Ishikawa (cell line): ENCODE data around the gene HPD.

Source experiments
- CEBPB ChIP-seq: IDR thresholded peaks from 2 replicates; pipeline ENCODE4 v1.6.1; 2012
- CREB1 ChIP-seq: IDR thresholded peaks from 2 replicates; pipeline ENCODE4 v1.6.1; 2012; ENCODE audit warnings: low read depth
- EGR1 ChIP-seq: IDR thresholded peaks from 2 replicates; pipeline ENCODE4 v1.6.1; 2012
- EP300 ChIP-seq: IDR thresholded peaks from 2 replicates; pipeline ENCODE4 v1.6.1; 2012; ENCODE audit warnings: borderline replicate concordance
- FOXM1 ChIP-seq: IDR thresholded peaks from 2 replicates; pipeline ENCODE4 v1.6.1; 2012; ENCODE audit warnings: low read depth, borderline replicate concordance
- MAX ChIP-seq: IDR thresholded peaks from 2 replicates; pipeline ENCODE4 v1.6.1; 2012
- NFIC ChIP-seq: IDR thresholded peaks from 2 replicates; pipeline ENCODE4 v1.6.1; 2012
- RAD21 ChIP-seq: IDR thresholded peaks from 2 replicates; pipeline ENCODE4 v1.6.1; 2012; ENCODE audit warnings: low read depth
- REST ChIP-seq: IDR thresholded peaks from 2 replicates; pipeline ENCODE4 v1.6.1; 2012; ENCODE audit warnings: low read depth, mild to moderate bottlenecking
- TAF1 ChIP-seq: IDR thresholded peaks from 2 replicates; pipeline ENCODE4 v1.6.1; 2012; ENCODE audit warnings: low read depth, mild to moderate bottlenecking
- TCF12 ChIP-seq: IDR thresholded peaks from 2 replicates; pipeline ENCODE4 v1.6.1; 2012; ENCODE audit warnings: low read depth
- TEAD4 ChIP-seq: IDR thresholded peaks from 2 replicates; pipeline ENCODE4 v1.6.1; 2012
- USF1 ChIP-seq: IDR thresholded peaks from 2 replicates; pipeline ENCODE4 v1.6.1; 2012
- YY1 ChIP-seq: IDR thresholded peaks from 2 replicates; pipeline ENCODE4 v1.6.1; 2012; ENCODE audit warnings: low read depth
- ZBTB7A ChIP-seq: IDR thresholded peaks from 2 replicates; pipeline ENCODE4 v1.6.1; 2012; ENCODE audit warnings: low read depth

The HPD gene

GRCh38 chr12:121839993-121840761, 18.5 kb downstream of the HPD start:
- TF ChIP-seq TAF1 (no peak), RAD21 (no peak), EGR1 (no peak), TCF12 (no peak), MAX (no peak), REST (no peak), USF1 (no peak), FOXM1 (no peak), ZBTB7A (no peak), TEAD4 (no peak), CEBPB (no peak), CREB1 (no peak), YY1 (no peak), EP300 (no peak), NFIC (no peak; the same call in 1 of the 2 replicates)

- TF ChIP-seq TAF1: peak; percentile 72
- no peak for TF ChIP-seq REST
- TF ChIP-seq USF1: no peak
- no peak for TF ChIP-seq TCF12
- no peak for TF ChIP-seq CREB1
- no peak for TF ChIP-seq CEBPB
- no peak for TF ChIP-seq TEAD4
- peak; percentile 8; the same call in 1 of the 2 replicates for TF ChIP-seq RAD21
- no peak for TF ChIP-seq ZBTB7A
- peak; percentile 53; the same call in 1 of the 2 replicates for TF ChIP-seq NFIC
- TF ChIP-seq YY1: peak; percentile 57
- TF ChIP-seq EGR1: 0 out of 2 replicates have a peak, but pooled peaks have one; percentile 43
- TF ChIP-seq MAX: peak; percentile 57; the same call in 1 of the 2 replicates
- peak; percentile 8; the same call in 1 of the 2 replicates for TF ChIP-seq EP300
- no peak for TF ChIP-seq FOXM1
Measured at GRCh38 chr12:121839106-121839992, 19.3 kb downstream of the HPD start.

GRCh38 chr12:121838126-121838525, 20.5 kb downstream of the HPD start:
- TF ChIP-seq EGR1 (peak; percentile 65), FOXM1 (no peak)

- TF ChIP-seq USF1: no peak
- TF ChIP-seq TEAD4: no peak
- no peak for TF ChIP-seq YY1
- TF ChIP-seq MAX: no peak
- no peak for TF ChIP-seq FOXM1
- no peak for TF ChIP-seq CEBPB
- TF ChIP-seq NFIC: no peak
- no peak for TF ChIP-seq CREB1
- TF ChIP-seq TAF1: no peak
- no peak for TF ChIP-seq EP300
- no peak for TF ChIP-seq ZBTB7A
- TF ChIP-seq TCF12: no peak
- no peak for TF ChIP-seq REST
- TF ChIP-seq EGR1: no peak
- no peak for TF ChIP-seq RAD21
Measured at GRCh38 chr12:121837680-121838079, 21.0 kb downstream of the HPD start.
